Measurements from ENCODE around the gene FADS1. TPM values are rescaled to one million over a fixed set of nuclear protein-coding genes. Genes with fewer than 3 reads are reported as not detected.

FADS1 gene
- total and polyA plus RNA-seq, 2 donors (not counting 3 experiments of a cell fraction or from before 2014, with no cell fraction given), result 110 to 121 TPM

DNA sequence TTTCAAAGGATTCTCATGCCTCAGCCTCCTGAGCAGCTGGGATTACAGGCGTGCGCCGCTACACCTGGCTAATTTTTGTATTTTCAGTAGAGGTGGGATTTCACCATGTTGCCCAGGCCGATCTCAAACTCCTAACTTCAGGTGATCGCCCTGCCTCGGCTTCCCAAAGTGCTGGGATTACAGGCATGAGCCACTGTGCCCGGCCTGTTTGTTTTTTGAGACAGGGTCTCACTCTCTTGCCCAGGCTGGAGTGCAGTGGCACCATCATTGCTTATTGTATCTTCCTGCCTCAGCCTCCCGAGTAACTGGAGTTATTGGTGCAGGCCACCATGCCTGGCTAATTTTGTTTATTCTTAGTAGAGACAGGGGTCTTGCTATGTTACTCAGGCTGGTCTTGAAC, 19.4 kb upstream of the FADS1 start:
- Histone ChIP-seq H3K4me3 (replicated peaks in 1 of 3; ENCODE audit: insufficient read depth in 1 of 3, low read depth in 1 of 3, low read length in 3 of 3) (no peak overlapping the region), H3K9me1 (replicated peaks; ENCODE audit: control insufficient read depth, extremely low read depth, insufficient read depth, low read length) (no peaks in the 10 kb centered on the region), H3K27me3 (ENCODE audit: control insufficient read depth in 2 of 2, insufficient read depth in 2 of 2, low read length in 2 of 2) (no peaks in the 10 kb centered on the region), H3K36me3 (ENCODE audit: control insufficient read depth in 2 of 2, extremely low read depth in 1 of 2, insufficient read depth in 2 of 2, low read length in 2 of 2) (peaks cover 20 to 29% of the 10 kb centered on the region in 2 experiments), H3K79me2 (ENCODE audit: control insufficient read depth, insufficient read depth, low read length) (peaks cover 78% of the 10 kb centered on the region), H4K20me1 (replicated peaks; ENCODE audit: control insufficient read depth, extremely low read depth, insufficient read depth, low read length) (no peaks in the 10 kb centered on the region), H2AFZ (ENCODE audit: low read depth, low read length) (no peak overlapping the region), H3K4me2 (ENCODE audit: insufficient read depth, low read length) (no peak overlapping the region), H3K4me1 (ENCODE audit: control insufficient read depth, extremely low read depth, insufficient read depth, low read length) (peaks cover 45% of the 10 kb centered on the region), H3K9ac (replicated peaks; ENCODE audit: extremely low read depth, insufficient read depth, low read length) (no peak overlapping the region), H3K9me3 (replicated peaks; ENCODE audit: control insufficient read depth, insufficient read depth, low read length) (no peaks in the 10 kb centered on the region), H3K27ac (ENCODE audit: insufficient read depth, low read depth, low read length) (peak overlapping the region; percentile 98)
- no TSS peak for BruUV-seq (replicated peaks)
- TF ChIP-seq, protein P1, sequence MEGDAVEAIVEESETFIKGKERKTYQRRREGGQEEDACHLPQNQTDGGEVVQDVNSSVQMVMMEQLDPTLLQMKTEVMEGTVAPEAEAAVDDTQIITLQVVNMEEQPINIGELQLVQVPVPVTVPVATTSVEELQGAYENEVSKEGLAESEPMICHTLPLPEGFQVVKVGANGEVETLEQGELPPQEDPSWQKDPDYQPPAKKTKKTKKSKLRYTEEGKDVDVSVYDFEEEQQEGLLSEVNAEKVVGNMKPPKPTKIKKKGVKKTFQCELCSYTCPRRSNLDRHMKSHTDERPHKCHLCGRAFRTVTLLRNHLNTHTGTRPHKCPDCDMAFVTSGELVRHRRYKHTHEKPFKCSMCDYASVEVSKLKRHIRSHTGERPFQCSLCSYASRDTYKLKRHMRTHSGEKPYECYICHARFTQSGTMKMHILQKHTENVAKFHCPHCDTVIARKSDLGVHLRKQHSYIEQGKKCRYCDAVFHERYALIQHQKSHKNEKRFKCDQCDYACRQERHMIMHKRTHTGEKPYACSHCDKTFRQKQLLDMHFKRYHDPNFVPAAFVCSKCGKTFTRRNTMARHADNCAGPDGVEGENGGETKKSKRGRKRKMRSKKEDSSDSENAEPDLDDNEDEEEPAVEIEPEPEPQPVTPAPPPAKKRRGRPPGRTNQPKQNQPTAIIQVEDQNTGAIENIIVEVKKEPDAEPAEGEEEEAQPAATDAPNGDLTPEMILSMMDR (IDR thresholded peaks at IDR 0.05; ENCODE audit: extremely low read depth in 1 of 2, insufficient read depth in 1 of 2, low read depth in 1 of 2, low read length in 2 of 2), result no peak
- TF ChIP-seq, protein P2, sequence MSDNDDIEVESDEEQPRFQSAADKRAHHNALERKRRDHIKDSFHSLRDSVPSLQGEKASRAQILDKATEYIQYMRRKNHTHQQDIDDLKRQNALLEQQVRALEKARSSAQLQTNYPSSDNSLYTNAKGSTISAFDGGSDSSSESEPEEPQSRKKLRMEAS (IDR thresholded peaks at IDR 0.05; ENCODE audit: insufficient read depth, insufficient read length), result no peak
- TF ChIP-seq POLR2A (IDR thresholded peaks at IDR 0.05; ENCODE audit: low read depth, low read length), result no peak
- TF ChIP-seq GATA2 (IDR thresholded peaks at IDR 0.05; ENCODE audit: insufficient read depth, insufficient read length, low read depth, low read length), result no peak
- no peak for TF ChIP-seq MYC (IDR thresholded peaks at IDR 0.05; ENCODE audit: low read depth, low read length)
- DNase-seq (ENCODE audit: low read depth, low spot score), result no peak
- POLR2A ChIA-PET, result no interaction called here
- CTCF ChIA-PET, result interaction anchor here (5.7 kb wide), 1 partner anchor 39 kb away, joined by 38 read pairs; no protein-coding TSS in a partner anchor
- peak; percentile 67 for FAIRE-seq
- intact Hi-C loops (cut with micrococcal nuclease), result no loop called here
- dilution Hi-C loops (cut with MboI; ENCODE audit: extremely low pct_ligation_motif_present, low sequenced_read_pairs), result no loop called here

Measured in endothelial cell of umbilical vein (primary cell).